ENCODE data around the gene HHAT.

HHAT gene

DNA sequence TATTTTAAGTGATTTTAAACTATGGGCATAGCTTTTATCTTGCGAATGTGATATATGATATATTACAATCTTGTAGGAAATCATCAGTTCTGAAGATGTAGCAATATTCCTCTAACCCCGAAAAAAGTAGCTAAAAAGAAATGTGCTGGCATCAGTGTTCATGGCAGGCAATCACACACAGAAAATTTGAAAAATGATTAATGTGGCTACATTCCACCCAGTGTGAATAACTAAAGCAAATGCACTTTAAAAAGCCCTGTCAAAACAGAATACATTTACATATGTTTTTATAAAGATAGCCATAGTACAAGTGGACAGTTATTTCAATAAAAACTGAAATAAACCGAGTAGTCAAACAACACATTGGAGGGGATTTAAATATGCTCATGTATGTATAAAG is 260.2 kb downstream of the HHAT start:
- H3K27ac ChIP-seq, result no peak overlapping the region
- TF ChIP-seq, protein P1, sequence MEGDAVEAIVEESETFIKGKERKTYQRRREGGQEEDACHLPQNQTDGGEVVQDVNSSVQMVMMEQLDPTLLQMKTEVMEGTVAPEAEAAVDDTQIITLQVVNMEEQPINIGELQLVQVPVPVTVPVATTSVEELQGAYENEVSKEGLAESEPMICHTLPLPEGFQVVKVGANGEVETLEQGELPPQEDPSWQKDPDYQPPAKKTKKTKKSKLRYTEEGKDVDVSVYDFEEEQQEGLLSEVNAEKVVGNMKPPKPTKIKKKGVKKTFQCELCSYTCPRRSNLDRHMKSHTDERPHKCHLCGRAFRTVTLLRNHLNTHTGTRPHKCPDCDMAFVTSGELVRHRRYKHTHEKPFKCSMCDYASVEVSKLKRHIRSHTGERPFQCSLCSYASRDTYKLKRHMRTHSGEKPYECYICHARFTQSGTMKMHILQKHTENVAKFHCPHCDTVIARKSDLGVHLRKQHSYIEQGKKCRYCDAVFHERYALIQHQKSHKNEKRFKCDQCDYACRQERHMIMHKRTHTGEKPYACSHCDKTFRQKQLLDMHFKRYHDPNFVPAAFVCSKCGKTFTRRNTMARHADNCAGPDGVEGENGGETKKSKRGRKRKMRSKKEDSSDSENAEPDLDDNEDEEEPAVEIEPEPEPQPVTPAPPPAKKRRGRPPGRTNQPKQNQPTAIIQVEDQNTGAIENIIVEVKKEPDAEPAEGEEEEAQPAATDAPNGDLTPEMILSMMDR (conservative IDR thresholded peaks at IDR 0.05), result no peak
- no peak for TF ChIP-seq ZFX (IDR thresholded peaks at IDR 0.05)

DNA sequence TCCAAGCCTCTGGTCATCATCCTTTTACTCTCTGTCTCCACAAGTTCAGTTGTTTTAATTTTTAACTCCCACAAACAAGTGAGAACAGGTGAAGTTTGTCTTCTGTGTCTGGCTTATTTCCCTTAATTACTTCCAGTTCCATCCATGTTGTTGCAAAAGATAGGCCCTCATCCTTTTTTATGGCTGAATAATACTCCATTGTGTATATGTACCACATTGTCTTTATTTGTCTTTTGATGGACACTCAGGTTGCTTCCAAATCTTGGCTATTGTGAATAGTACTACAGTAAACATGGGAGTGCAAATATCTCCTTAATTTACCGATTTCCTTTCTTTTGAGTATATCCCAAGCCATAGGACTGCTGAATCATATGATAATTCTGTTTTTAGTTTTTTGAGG is 262.5 kb downstream of the HHAT start:
- no peak overlapping the region for H3K27ac ChIP-seq
- TF ChIP-seq, protein P1 (conservative IDR thresholded peaks at IDR 0.05), result no peak
- no peak for TF ChIP-seq ZFX (IDR thresholded peaks at IDR 0.05)

DNA sequence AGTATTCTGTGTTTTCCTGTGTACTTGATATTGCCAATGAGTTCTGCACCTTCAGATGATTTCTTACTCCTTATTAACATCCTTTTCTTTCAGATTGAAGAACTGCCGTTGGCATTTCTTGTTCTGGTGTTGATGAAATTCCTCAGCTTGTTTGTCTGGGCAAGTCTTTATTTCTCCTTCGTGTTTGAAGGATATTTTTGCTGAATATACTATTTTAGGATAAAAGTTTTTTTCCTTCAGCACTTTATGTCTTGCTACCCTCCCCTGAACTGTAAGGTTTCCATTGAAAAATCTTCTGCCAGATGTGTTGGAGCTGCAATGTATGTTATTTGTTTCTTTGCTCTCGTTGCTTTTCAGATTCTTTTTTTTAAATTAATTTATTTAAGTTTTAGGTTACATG is 265.9 kb downstream of the HHAT start:
- H3K27ac ChIP-seq, result no peak overlapping the region
- no peak for TF ChIP-seq ZFX (IDR thresholded peaks at IDR 0.05)
- TF ChIP-seq, protein P1 (conservative IDR thresholded peaks at IDR 0.05), result no peak

DNA sequence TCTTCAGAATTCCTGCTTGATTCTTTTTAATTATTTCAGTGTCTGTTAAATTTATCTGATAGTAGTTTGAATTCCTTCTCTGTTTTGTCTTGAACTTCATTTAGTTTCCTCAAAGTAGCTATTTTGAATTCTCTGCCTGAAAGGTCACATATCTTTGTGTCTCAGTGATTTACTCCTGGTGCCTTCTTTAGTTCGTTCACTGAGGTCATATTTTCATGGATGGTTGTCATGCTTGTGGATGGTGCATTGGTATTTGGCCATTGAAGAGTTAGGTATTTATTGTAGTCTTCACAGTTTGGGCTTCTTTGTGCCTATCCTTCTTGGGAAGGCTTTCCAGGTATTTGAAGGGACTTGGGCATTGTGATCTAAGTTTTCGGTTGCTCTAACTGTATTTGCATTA is 267.9 kb downstream of the HHAT start:
- TF ChIP-seq ZFX (IDR thresholded peaks at IDR 0.05), result no peak
- TF ChIP-seq, protein P1 (conservative IDR thresholded peaks at IDR 0.05), result no peak
- no peak overlapping the region for H3K27ac ChIP-seq

DNA sequence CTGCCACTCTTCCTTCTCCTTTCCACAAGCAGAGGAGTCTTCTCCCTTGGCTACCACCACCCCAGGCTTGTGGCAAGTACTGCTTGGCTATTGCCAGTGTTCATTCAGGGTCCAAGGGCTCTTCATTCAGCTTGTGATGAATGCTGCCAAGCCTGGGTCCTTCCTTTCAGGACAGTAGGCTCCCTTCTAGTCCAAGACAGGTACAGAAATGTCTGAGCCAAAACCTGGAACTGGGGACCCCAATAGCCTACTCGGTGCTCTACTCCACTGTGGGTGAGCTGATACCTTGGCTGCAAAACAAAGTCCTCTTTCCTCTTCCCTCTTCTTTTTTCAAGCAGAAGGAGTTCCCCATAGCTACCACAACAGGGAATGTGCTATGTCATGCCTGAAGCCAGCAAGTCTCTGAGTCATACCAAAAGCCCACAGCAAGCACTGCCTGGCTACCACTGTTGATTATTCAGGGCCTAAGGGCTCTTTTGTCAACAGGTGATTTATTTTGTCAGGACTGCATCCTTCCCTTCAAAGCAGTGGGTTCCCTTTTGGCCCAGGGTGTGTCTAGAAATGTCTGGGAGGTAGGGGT is 268.9 kb downstream of the HHAT start:
- TF ChIP-seq, protein P1 (conservative IDR thresholded peaks at IDR 0.05), result no peak
- TF ChIP-seq ZFX (IDR thresholded peaks at IDR 0.05), result no peak

DNA sequence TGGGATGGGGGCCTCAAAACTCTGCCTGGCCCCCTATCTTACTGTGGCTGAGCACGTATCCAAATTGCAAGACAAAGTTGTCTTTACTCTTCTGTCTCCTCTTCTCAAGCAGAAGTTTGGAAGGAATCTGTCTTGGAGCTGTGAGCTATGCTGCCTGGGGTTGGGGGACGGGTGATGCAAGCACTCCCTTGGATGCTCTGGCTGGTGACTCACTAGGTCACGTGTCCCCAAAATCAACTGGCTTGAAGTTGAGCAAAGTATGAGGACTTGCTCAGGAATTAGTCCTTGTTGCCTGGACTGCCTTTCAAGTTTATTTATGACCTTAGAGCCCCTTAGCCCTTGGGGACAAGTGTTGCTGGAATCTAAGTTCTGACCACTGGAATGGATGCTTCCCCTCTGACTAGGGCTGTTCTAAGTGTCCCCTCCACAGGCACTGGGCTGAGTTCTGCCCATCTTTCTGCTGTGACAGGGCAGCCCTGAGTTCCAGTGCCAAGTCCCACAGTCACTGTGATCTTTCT is 269.5 kb downstream of the HHAT start:
- TF ChIP-seq, protein P1 (conservative IDR thresholded peaks at IDR 0.05), result no peak
- TF ChIP-seq ZFX (IDR thresholded peaks at IDR 0.05), result no peak
- H3K27ac ChIP-seq, result no peak overlapping the region

More for the DNA sequence above, 268.9 kb downstream of the HHAT start:
- H3K27ac ChIP-seq, result no peak overlapping the region

DNA sequence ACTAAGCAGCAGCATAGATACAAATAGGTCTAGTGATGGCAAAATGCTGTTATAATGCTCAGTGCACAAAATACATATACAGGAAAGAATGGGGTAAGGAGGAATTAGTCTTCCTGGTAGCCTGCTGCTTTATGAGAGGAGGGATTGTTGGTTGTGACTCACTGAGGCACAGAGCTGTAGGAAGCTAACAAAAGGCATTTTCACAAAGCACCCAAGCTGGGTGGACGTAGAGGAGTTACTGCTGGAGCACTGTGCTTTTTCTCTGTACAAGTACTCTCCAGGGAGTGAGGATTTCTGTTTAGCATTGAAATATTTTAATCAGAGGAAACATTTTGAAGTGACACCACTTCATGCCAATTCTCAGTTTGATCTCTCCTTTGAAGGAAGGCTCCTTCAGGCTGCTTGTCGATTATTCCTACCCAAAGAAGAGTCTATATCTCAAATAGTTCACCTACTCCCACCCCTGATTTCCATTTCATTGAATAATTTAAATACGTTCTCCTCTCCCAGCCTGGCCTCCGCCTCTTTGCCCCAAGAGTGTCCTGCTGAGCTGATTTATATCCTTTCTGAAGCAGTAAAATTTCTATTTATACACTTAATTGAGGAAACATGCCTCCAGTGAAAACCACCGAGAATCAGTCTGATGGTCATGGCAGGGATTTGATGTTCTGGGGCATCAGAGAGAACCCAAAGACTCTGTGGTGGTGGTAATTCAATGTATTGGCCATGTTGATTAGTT is 271.9 kb downstream of the HHAT start:
- no peak for TF ChIP-seq ZFX (IDR thresholded peaks at IDR 0.05)
- TF ChIP-seq, protein P1 (conservative IDR thresholded peaks at IDR 0.05), result no peak
- no peak overlapping the region for H3K27ac ChIP-seq
